GM12892 (cell line): ENCODE measurements around the gene USP46.

Source experiments
- DNase-seq: peaks from one replicate; pipeline ENCODE4 v3.0.0; 2011; ENCODE audit not compliant: insufficient read length
- FAIRE-seq: peaks from 2 replicates; lab custom pipeline; 2011; peaks lifted over from hg19 to GRCh38; lab: Jason Lieb, UNC
- POLR2A ChIP-seq: IDR thresholded peaks from 2 replicates; pipeline ENCODE4 v1.6.1; 2011; ENCODE audit warnings: low read depth, low read length, control low read depth
- POLR2AphosphoS5 ChIP-seq: IDR thresholded peaks from 2 replicates; pipeline ENCODE4 v1.6.1; 2011; ENCODE audit warnings: low read depth, low read length, control low read depth
- TAF1 ChIP-seq: IDR thresholded peaks from 2 replicates; pipeline ENCODE4 v1.6.1; 2011; ENCODE audit warnings: low read depth, mild to moderate bottlenecking, control low read depth, low read length, borderline replicate concordance

USP46 gene

GRCh38 chr4:52635560-52635959 is 23.5 kb downstream of the USP46 start:
- FAIRE-seq (no peak), DNase-seq (no peak)
- TF ChIP-seq POLR2A, result no peak
- TF ChIP-seq POLR2AphosphoS5, result no peak
- TF ChIP-seq TAF1, result no peak

GRCh38 chr4:52635130-52635529 is 24.0 kb downstream of the USP46 start:
- FAIRE-seq (peak; percentile 5), DNase-seq (no peak)

DNA sequence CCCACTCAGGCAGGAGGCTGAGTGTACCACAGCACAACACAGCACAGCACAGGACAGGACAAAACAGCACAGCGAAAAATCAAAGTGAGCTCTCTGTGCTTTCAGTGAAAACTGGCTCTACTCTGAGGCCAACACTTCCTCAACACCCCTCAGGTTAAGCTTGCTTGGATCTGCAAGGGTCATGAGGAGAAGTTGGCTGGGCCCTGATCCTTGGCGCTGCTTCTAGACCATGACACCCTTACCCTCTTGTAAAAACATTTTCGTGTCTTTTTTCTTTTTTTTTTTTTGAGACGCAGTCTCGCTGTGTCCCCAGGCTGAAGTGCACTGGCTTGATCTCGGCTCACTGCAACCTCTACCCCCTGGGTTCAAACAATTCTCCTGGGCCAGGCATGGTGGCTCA is 25.3 kb downstream of the USP46 start:
- DNase-seq, result no peak
- TF ChIP-seq TAF1 (no peak), POLR2A (no peak), POLR2AphosphoS5 (no peak)
- no peak for FAIRE-seq

More at GRCh38 chr4:52635130-52635529, 24.0 kb downstream of the USP46 start:
- TF ChIP-seq TAF1, result no peak
- TF ChIP-seq POLR2AphosphoS5, result no peak
- no peak for TF ChIP-seq POLR2A

- TF ChIP-seq POLR2A (no peak), POLR2AphosphoS5 (no peak), TAF1 (no peak)
- no peak for FAIRE-seq
Observed at GRCh38 chr4:52628974-52629373, 30.1 kb downstream of the USP46 start.

GRCh38 chr4:52628543-52628942 is 30.6 kb downstream of the USP46 start:
- TF ChIP-seq POLR2A (no peak), TAF1 (no peak), POLR2AphosphoS5 (no peak)
- DNase-seq (no peak), FAIRE-seq (no peak)

More at GRCh38 chr4:52628974-52629373, 30.1 kb downstream of the USP46 start:
- DNase-seq, result no peak

- no peak for DNase-seq
- FAIRE-seq, result no peak
- TF ChIP-seq POLR2AphosphoS5, result no peak
- no peak for TF ChIP-seq TAF1
- TF ChIP-seq POLR2A, result no peak
Observed at GRCh38 chr4:52627876-52628275, 31.2 kb downstream of the USP46 start.

GRCh38 chr4:52625216-52625615 is 33.9 kb downstream of the USP46 start:
- FAIRE-seq (no peak), DNase-seq (no peak)
- no peak for TF ChIP-seq POLR2A
- TF ChIP-seq TAF1, result no peak
- TF ChIP-seq POLR2AphosphoS5, result no peak

DNA sequence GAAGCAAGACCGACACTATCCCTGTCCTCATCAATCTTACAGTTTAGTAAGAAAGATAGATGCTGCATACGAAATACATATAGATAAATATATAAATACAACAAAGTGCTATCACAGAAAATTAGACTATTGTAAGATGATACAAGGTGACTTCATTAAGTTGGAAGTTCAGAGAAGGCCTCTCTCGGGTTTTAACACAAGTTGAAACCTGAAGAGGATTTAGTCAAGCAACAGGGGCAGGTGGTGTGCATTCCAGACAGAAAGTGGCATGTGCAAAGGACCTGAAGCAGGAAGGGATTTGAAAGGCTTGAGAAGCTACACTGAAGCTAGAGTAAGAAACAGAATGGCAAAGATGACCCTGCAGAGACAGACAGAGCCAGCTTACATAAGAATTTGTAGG is 36.5 kb downstream of the USP46 start:
- DNase-seq (no peak), FAIRE-seq (no peak)
- no peak for TF ChIP-seq TAF1
- no peak for TF ChIP-seq POLR2A
- no peak for TF ChIP-seq POLR2AphosphoS5

- FAIRE-seq (no peak), DNase-seq (no peak)
- TF ChIP-seq TAF1 (no peak), POLR2AphosphoS5 (no peak), POLR2A (no peak)
Observed at GRCh38 chr4:52621567-52621966, 37.5 kb downstream of the USP46 start.

GRCh38 chr4:52619591-52619931 is 39.5 kb downstream of the USP46 start:
- FAIRE-seq, result no peak

GRCh38 chr4:52618795-52619590 is 40.1 kb downstream of the USP46 start:
- no peak for TF ChIP-seq POLR2AphosphoS5
- TF ChIP-seq POLR2A, result no peak
- no peak for TF ChIP-seq TAF1
- DNase-seq (no peak), FAIRE-seq (peak; percentile 21)

More at GRCh38 chr4:52619591-52619931, 39.5 kb downstream of the USP46 start:
- DNase-seq, result no peak
- TF ChIP-seq POLR2A (no peak), TAF1 (no peak), POLR2AphosphoS5 (no peak)

- no peak for FAIRE-seq
- TF ChIP-seq POLR2AphosphoS5 (no peak), TAF1 (no peak), POLR2A (no peak)
- no peak for DNase-seq
Observed at GRCh38 chr4:52617336-52618020, 41.6 kb downstream of the USP46 start.

DNA sequence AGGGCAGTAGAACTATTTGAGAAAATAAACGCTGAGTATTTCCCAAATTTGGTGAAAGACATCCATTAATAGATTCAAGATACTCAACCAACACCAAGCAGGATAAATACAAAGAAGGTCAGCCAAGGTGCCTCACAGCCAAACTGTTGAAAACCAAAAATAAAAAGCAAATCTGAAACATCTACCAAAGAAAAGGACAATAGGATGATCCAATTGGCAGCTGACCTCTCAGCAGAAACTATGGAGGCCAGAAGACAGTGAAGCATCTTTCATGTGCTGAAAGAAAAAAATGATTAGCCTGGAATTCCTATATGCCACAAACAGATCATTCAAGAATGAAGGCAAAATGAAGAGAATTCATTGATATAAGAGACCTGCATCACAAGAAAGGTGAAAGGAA is 44.9 kb downstream of the USP46 start:
- no peak for FAIRE-seq
- TF ChIP-seq POLR2AphosphoS5 (no peak), TAF1 (no peak), POLR2A (no peak)
- DNase-seq, result no peak
